Activated effector memory CD4-positive, alpha-beta T cell treated with anti-CD3 and anti-CD28 coated beads, Interleukin-2, amount 50 U/mL, for 16 hours (primary cell): ENCODE results near the gene SEMA3B.

ENCODE experiments used
- DNase-seq: peaks from one replicate; pipeline ENCODE4 v3.0.0-alpha.2; 2020

The SEMA3B gene

DNA sequence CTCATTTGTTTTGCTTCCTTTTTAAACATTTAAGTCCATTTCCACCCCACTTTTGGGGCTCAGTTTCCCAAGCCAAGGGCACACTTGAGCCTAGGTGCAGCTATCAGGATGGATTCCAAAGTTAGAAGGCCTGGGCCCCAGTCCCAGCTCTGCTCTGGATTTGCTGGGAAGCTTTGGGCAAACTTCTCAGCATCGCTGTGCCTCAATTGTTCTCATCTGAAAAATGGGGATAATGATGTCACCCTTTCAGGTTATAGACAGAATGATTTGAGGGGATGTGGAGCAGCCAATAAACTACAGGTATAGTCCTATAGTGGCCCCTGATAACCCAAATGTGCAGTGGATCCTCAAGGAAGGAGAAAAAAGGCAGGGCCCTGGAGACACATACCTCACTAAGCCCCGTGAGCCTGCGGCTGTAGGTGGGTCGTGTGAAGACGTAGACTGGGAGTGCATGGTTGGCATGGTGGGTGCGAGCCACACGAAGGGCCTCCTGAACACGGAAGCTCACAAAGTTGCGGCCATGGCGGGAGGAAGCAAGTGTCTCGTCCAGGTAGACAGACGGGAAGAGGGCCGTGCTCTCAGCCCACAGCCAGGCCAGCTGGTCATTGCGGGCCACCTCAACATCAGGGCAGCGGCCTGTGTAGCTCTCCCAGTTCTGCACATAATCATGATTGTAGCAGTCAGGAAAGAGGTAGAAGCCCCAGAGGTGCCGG, 50.4 kb downstream of the SEMA3B start:
- DNase-seq: no peak

DNA sequence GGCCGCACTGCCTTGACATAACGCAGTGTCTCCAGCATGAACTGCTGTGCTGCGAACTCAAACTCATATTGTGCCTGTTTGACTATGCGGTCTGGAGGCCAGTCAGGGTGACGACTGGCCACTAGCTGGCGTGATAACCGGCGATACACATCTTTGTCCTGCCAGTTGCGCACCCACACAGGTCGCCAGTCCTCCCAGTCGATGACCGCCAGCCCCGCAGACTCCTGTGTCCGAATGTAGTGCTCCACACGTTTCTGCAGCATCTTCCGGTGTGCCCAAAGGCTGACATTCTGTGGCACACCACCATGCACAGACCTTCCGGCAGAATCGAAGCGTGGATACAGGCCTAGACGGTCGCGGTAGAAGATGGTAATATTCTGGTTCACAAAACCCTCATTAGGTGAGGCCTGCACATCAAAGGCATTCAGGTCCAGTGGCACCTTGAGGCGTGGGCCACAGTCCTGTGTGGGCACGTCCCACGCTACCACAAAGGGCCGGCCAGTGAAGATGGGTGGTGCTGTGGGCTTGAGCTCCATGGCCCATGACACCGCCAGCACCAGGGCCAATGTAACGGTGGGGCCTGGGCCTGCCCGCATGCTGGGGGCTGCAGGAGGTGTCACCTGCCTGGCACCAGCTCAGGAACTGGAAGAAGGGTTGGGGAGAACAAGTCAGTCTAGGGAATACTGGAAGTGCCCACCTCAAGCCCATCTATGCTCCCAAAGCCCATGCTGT, 51.1 kb downstream of the SEMA3B start:
- DNase-seq: no peak

DNA sequence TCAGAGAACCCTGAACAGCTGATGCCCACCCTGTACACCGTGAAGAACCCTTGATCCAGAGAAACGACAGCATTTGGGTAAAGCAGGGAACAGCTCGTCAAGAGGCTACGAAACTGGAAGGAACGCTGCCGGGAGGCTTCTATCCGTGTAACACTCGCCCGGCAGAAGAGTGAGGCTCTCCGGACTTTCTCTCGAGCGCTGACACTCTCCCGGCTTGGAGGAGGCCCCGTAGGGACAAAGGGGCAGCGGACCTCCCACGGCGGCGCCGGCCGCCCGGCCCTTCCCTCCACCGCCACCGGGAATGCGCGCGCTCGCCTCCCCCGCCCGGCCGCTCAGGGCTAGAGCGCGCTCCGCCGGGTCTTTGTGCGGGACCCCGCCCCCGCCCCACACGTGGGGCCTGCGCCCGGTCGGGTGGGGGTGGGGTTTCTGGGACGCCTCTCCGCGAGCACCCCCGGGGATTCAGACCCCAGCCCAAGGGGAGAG, 51.9 kb downstream of the SEMA3B start:
- DNase-seq: peak; percentile 88

DNA sequence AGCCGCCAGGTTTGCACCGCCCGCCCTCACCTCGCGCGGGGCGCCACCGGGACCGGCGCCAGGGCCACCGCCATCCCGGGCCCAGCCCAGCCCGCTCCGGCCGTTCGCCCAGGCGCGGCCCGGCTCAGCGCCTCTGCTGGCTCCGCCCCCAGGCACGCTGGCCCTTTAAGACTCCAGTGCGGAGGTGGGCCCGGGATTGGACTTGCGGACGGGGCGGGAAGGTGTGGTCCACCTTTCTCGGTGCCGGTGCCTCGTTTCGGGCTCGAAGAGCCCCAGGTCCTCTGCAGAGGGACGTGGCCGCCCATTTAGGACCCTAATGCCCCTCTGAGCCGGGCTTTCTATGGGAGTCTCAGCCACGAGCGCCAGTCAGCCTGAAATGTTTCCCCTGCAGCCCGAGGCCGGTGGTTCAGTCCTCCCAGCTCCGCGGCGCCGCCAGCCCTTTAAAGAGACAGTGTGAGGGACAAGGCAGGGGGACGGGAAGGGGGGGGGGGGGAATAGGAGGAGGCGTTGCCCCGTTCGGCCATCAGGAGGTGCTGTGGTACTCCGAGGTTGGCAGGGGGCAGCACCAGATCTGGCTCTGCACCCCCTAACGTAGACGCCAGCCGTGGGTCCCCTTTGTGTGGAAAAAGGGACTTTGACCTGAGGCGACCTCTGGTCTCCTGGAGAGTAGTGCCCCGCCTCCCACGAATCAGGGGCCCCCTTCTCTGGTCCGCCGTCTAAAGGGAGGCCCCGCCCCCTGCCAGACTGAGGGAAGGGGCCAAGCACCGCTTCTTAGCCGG, 52.6 kb downstream of the SEMA3B start:
- peak; percentile 94 for DNase-seq

DNA sequence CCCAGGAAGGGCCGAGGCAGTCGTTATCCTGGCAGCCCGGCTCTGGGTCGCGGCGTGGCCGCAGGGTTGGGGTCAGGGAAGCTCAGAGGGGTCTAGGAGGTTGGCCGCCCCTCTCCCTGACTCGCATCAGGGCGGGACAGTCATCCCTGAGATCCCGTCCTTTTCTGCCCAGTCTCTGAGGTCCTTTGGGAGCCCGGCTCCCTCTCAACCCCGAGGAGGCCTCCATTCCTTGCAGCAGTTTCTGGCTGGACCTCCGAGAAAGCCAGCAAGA, 53.1 kb downstream of the SEMA3B start:
- no peak for DNase-seq

DNA sequence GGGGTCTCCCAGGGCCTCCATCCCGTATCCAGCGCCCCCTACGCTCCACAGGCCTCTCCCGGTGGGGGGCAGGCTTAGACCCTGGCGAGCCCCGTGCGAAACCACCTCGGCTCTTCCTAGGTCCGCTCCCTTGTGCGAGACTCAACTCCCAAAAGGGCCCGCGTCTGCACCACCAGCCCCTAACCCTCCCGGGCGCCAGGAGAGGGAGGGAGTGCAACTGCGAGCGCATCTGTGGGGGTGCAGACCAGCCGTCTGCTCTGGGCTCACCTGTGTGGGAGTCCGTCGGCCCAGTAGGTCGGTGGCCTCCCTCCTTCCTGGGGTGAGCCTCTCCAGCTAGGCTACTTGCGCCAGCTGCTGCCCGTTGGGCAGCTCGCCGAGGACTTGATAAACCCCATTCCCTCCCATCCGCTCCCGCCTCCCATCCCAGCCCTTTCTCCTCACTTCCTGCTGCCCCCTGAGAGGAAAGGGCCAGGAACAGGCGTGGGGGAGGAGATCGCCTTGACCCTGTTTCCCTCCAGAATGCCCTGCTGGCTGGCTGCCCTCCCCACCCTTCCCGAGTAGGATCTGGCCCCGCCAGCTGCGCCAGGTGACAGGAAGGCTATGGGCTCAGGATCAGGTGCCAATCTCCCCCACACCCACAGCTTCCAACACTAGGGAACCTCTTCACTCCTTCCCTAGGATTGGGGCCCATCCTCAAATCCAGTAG, 53.6 kb downstream of the SEMA3B start, which contains the start of gene HYAL2:
Gene HYAL2, minus strand, starts transcription at position 360 of the 706 bp plus-strand sequence. CDS start 2,256 bp downstream, outside the sequence.
- DNase-seq: no peak

DNA sequence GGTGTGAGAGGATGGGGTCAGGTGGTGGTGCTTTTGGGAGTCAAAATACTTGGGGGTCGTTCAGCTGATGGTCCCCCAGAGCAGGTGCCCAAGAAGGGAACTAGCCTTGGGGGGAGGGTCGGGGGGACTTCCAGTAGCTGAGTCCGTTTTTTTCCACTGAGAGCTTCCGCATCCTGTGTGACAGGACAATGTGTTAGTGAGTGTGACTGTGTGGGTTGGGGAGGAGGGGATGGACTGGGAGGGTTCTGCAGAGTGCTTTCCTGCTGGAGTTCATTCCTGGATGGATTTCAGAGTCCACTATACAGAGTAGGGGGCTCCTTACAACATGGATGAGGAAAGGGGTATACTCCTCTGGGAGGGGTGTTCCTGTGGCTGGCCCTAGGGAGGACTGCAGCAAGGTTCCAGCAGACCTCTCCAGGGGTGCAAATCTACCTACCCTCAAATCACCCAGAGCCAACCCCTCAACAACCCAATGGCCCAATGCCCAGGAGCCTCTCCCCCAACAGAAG, 54.2 kb downstream of the SEMA3B start:
- no peak for DNase-seq

DNA sequence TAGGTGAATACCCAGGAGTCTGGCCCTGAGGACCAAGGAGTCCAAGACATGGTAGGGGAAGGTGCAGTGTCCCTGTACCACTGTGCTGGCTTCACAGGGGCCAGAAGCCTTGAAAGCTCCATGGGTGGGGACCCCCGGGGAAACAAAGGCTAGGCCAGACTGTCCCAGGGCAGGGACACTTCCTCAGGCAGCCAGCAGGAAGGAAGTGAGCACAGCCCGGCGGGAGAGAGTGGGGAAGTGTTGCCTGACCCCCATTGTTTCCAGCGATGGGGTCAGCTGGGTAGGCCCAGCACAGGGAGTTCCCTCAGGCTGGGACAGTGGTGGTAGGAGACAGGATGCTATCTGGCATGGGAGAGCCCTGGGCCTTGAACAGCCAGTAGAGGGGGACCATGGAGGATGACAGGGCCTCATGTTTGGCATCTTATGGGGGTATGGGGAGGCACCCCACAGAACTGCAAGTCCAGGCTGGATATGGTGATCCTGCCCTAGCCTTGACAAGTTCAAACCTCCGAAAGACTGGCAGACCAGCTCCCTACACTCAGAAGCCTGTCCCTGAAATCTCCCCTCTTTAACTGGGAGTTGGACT, 54.8 kb downstream of the SEMA3B start:
- no peak for DNase-seq

DNA sequence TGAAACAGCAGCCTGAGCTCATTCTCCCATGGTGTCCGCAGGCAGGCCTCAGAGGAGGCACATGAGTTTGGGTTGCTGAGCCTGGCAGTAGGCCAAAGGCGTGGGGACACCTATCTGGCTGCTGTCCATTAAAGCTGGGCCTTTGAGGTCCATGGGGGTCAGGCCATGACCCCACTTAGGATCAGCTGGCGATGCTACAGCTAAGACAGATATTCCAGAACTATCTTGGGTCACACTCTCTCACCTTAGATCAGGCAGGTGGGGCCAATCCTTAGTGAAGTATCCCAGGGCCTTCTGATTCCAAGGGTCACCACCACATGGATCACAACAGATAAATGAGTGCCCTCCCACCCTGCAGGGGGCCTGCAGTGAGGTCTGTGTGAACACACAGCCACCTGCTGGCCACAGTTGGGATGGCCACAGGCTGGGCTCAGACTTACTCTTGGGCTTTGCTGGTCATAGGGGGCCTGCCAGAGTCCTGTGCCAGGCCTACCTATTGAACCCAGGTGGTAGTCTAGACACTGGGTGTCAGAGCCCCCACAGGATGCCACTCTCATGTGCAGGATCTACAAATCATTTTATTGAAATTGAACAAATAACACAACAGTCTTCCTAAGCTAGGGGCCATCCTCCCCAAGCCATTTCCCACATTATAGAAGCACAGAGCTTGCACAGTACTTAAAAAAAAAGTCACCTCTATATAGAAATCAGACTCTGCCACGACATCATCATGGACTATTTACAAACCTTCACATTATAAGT, 55.6 kb downstream of the SEMA3B start:
- peak; percentile 86 for DNase-seq

DNA sequence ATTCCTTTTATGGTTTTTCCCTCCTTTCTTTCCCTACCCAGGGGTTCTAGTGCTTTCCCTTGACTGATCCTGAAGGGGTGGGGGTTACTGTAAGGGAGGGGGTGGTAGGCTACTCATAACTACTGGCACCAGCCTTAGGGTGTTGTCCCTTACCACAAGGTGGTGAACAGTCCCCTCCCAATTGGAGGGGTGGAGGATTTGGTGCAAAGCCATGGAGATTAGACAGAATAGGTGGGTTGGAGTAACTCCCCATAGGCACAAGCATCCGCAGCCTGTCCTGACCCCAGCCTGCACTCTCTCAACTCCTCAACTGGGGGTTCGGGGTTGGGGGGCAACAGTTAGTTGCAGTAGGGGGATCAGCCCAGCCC, 56.1 kb downstream of the SEMA3B start:
- no peak for DNase-seq

DNA sequence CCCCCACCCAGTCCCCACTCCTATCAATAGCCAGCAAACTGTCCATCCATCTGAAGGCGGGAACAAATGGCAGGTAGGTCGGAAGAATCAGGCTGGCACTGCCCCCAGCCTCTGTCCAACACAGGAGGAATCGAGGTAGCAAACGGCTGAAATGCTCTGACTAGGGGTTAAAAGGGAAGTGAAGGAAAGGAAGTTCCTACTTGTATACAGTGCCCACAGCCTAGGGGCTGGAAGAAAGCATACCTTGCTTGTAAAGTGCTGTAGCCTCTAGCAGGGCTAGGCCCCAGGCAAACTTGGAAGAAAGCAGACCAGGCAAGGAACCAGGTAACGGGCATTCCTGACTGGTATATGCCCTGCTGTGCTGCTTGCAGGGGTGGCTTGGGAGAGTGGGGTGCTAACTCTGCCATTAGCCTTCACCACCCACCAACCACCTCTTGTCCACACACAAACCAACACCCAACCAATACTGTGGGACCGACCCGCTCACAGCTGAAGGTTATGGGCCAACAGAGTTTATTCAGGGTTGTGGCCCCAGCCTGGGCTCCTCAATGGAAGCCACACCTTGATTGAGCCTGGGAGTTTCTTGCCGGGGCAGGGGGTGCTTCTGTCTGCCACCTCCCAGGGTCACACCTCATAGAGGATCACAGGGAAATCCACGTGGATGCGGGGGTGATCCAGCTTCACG, 56.7 kb downstream of the SEMA3B start:
- DNase-seq: no peak

DNA sequence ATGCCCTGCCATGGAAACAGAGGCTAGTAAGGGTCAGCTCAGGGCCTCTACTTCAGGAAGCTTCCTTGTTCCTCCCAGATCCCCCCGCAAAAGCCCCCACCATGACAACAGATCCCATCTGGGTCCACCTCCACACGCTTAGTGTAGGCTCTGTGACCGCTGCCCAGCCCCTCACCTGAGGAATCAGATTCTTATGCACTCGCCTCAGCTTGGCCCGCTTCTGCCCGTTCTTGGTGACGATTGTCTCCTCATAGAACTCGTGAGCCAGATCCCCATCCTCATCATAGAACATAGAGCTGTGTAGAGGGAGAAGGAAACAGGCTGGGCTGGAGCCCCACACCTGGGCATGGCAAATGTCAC, 57.2 kb downstream of the SEMA3B start:
- DNase-seq: no peak

DNA sequence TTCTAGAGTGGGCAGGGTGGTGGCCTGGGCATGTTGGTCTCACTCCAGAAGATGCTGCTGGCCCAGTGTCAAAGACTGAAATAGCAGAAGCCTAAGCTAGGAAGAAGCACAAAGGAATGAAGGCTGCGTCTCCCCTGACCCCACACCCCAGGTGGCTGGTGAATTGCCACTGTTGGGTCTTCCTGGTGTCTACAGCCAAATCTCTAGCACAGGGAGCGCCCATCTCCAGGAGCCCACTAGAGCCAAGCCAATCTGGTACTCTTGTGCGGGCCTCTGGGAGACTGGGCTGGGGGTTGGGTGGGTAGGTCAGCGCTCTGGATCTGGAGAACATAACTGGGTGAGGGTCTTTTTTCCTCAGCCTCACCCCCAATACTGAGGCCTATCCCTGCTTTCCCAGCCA, 58.2 kb downstream of the SEMA3B start:
- no peak for DNase-seq
